KMS-11 (cell line): Measurements from ENCODE around the gene MTMR12.

Source experiments
- H2AFZ ChIP-seq: fragments of 200-600 bp; sonication (generic); 2 replicates; pipeline ENCODE4 v1.6.1; 2016; ENCODE audit warnings: antibody characterized with exemption, mixed run types, low read depth
- H3K27ac ChIP-seq: fragments of 200-600 bp; sonication (generic); 2 replicates; pipeline ENCODE4 v1.6.1; 2016; ENCODE audit warnings: mild to moderate bottlenecking, mixed run types
- H3K27me3 ChIP-seq: fragments of 200-600 bp; sonication (generic); 2 replicates; pipeline ENCODE4 v1.6.1; 2017; ENCODE audit warnings: mild to moderate bottlenecking, low read depth, mixed run types, moderate library complexity; ENCODE audit not compliant: insufficient read depth
- H3K36me3 ChIP-seq: fragments of 200-600 bp; sonication (generic); 2 replicates; pipeline ENCODE4 v1.6.1; 2017; ENCODE audit warnings: mild to moderate bottlenecking, mixed run types; ENCODE audit not compliant: insufficient read depth
- H3K4me1 ChIP-seq: fragments of 200-600 bp; sonication (generic); 2 replicates; pipeline ENCODE4 v1.6.1; 2016; ENCODE audit warnings: mild to moderate bottlenecking, low read depth, mixed run types; ENCODE audit not compliant: poor library complexity, severe bottlenecking
- H3K4me2 ChIP-seq: fragments of 200-600 bp; sonication (generic); 2 replicates; pipeline ENCODE4 v1.7.0; 2016; ENCODE audit warnings: mild to moderate bottlenecking, mixed run types
- H3K4me3 ChIP-seq: fragments of 200-600 bp; sonication (generic); IDR thresholded peaks from 2 replicates; pipeline ENCODE4 v1.6.1; 2017; ENCODE audit warnings: low read depth, low read length, mixed read lengths; ENCODE audit not compliant: insufficient read depth
- H3K79me2 ChIP-seq: fragments of 200-600 bp; sonication (generic); 2 replicates; pipeline ENCODE4 v1.6.1; 2016; ENCODE audit warnings: low read depth, mixed run types; ENCODE audit not compliant: insufficient read depth
- H3K9ac ChIP-seq: fragments of 200-600 bp; sonication (generic); 2 replicates; pipeline ENCODE4 v1.6.1; 2016; ENCODE audit warnings: mild to moderate bottlenecking, mixed run types
- H4K20me1 ChIP-seq: fragments of 200-600 bp; sonication (generic); 2 replicates; pipeline ENCODE4 v1.6.1; 2016; ENCODE audit warnings: mild to moderate bottlenecking, mixed run types; ENCODE audit not compliant: insufficient read depth
- TF ChIP-seq, protein P1 (sequence below): fragments of 200-600 bp; sonication (generic); conservative IDR thresholded peaks from 2 replicates; pipeline ENCODE4 v1.6.1; 2017; ENCODE audit warnings: low read depth, mild to moderate bottlenecking, antibody characterized with exemption, low read length, moderate library complexity, mixed read lengths

The MTMR12 gene

DNA sequence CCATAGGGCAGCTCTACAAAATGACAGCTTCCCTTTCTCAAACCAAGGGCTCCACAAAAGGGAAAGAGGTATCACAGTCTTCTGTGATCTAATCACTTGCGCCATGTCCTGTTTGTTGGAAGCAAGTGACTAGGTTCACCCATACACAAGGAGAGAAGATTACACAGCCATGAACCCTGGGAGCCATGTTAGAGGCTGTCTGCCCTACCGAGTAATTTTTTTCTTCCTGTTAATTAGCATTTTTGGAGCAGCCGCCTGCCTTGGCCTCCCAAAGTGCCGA lies 105.4 kb downstream of the MTMR12 start:
- Histone ChIP-seq H3K9ac (no peak overlapping the region), H3K4me2 (peak overlapping the region; percentile 18; the same call in 1 of the 2 replicates), H3K27ac (peak overlapping the region; percentile 78)

DNA sequence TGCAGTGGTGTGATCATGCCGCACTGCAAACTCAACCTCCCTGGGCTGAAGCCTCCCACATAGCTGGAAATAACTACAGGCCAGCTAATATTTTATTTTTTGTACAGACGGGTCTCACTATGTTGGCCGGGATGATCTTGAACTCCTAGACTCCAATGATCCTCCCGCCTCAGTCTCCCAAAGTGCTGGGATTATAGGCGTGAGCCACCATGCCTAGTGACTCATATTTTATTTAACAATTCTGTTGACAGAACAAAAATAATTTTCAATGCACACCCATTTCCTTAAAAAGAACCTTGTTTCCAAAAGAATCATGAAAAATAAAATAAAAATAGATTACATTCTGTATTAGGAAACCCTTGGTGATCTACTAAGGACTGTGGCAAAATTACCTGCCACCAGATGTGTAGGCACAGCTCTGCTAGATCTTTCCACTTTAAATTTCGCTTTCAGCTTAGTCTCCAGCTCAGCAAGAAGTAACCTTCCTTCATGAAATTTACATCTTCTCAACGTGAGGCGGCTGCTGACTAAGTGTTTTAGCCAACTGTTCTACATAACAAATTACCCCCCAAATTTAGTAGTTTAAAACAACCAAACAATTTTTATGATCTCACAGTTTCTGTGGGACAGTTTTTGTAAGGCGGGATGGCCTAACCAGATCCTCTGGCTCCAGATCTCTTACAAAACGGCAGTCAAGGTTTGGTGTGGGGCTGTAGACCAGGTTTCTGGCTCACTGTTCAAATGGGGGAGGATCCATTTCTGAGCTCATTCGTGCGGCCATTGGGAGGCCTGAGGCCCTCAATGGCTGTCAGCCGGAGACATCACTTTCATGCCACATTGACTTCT lies 106.0 kb downstream of the MTMR12 start:
- Histone ChIP-seq H3K4me3 (no peak overlapping the region), H3K79me2 (no peaks in the 10 kb centered on the region), H4K20me1 (no peaks in the 10 kb centered on the region), H3K4me1 (peaks cover 37% of the 10 kb centered on the region), H2AFZ (peak overlapping the region; percentile 46; the same call in 1 of the 2 replicates), H3K36me3 (no peaks in the 10 kb centered on the region), H3K4me2 (peak overlapping the region; percentile 18; the same call in 1 of the 2 replicates), H3K27ac (peak overlapping the region; percentile 78), H3K9ac (no peak overlapping the region; the same call in 1 of the 2 replicates), H3K27me3 (no peaks in the 10 kb centered on the region)
- TF ChIP-seq, protein P1, sequence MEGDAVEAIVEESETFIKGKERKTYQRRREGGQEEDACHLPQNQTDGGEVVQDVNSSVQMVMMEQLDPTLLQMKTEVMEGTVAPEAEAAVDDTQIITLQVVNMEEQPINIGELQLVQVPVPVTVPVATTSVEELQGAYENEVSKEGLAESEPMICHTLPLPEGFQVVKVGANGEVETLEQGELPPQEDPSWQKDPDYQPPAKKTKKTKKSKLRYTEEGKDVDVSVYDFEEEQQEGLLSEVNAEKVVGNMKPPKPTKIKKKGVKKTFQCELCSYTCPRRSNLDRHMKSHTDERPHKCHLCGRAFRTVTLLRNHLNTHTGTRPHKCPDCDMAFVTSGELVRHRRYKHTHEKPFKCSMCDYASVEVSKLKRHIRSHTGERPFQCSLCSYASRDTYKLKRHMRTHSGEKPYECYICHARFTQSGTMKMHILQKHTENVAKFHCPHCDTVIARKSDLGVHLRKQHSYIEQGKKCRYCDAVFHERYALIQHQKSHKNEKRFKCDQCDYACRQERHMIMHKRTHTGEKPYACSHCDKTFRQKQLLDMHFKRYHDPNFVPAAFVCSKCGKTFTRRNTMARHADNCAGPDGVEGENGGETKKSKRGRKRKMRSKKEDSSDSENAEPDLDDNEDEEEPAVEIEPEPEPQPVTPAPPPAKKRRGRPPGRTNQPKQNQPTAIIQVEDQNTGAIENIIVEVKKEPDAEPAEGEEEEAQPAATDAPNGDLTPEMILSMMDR: no peak

More for the DNA sequence above, 105.4 kb downstream of the MTMR12 start:
- no peaks in the 10 kb centered on the region for H3K36me3 ChIP-seq
- H3K4me1 ChIP-seq: peaks cover 42% of the 10 kb centered on the region
- H2AFZ ChIP-seq: no peak overlapping the region
- TF ChIP-seq, protein P1: no peak
- H3K4me3 ChIP-seq: no peak overlapping the region
- H4K20me1 ChIP-seq: no peaks in the 10 kb centered on the region
- no peaks in the 10 kb centered on the region for H3K27me3 ChIP-seq
- H3K79me2 ChIP-seq: no peaks in the 10 kb centered on the region

DNA sequence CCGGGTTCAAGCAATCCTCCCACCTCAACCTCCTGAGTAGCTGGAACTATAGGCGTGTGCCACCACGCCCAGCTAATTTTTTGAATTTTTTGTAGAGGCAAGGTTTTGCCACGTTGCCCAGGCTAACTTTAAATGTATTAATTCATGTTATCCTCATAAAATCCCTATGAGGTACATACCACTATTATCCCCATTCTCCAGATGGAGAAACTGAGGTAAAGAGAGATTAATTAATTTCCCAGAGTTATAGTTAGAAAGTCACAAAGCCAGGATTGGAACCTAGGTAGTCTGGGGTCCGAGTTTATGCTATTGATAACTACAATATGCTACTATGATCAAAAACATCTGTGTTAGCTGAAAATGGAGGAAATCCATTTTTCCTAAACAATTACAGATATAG lies 106.7 kb downstream of the MTMR12 start:
- Histone ChIP-seq H3K4me1 (peaks cover 30% of the 10 kb centered on the region), H3K4me3 (no peak overlapping the region), H3K79me2 (no peaks in the 10 kb centered on the region), H2AFZ (no peak overlapping the region), H3K27me3 (no peaks in the 10 kb centered on the region), H3K36me3 (no peaks in the 10 kb centered on the region), H3K27ac (peak overlapping the region; percentile 78; the same call in 1 of the 2 replicates), H3K4me2 (no peak overlapping the region; the same call in 1 of the 2 replicates), H3K9ac (no peak overlapping the region), H4K20me1 (no peaks in the 10 kb centered on the region)
- TF ChIP-seq, protein P1: no peak

DNA sequence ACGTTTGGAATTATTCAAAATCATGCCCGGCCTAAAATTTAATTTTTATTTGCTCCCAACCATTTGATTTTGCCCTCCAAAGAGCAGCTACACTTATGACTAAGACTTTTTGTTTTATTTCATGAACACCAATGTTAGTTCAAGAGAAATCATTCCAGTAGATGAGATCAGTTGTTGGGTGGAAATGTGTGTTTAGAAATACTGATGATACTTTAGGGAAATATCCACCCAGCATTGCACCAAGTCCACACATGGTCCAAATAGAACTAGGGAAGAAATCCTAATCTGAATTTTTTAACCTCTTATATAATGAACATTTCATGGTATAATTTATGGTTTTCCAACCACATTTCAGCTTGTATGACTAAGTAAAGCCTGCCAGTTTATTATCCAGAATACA lies 110.3 kb downstream of the MTMR12 start:
- Histone ChIP-seq H3K27me3 (no peaks in the 10 kb centered on the region), H3K9ac (no peak overlapping the region), H3K4me1 (peaks cover 13% of the 10 kb centered on the region), H3K27ac (no peak overlapping the region), H2AFZ (no peak overlapping the region), H3K4me2 (no peak overlapping the region), H3K4me3 (no peak overlapping the region), H3K36me3 (no peaks in the 10 kb centered on the region), H3K79me2 (no peaks in the 10 kb centered on the region), H4K20me1 (no peaks in the 10 kb centered on the region)
- TF ChIP-seq, protein P1: no peak
